HFFc6 (cell line): ENCODE data around the gene CDK12. TPM values are rescaled to one million over a fixed set of nuclear protein-coding genes. Genes with fewer than 3 reads are reported as not detected.
"Not testable (repeated sequence)": the region's sequence is repeated elsewhere in the genome, so short reads cannot be mapped to it uniquely, and the experiment has no call there.

Experiments
- DNase-seq: peaks from one replicate; pipeline ENCODE4 v3.0.0-alpha.2; 2018
- H3K27ac Mint-ChIP-seq: 2 replicates; pipeline ENCODE4 v1.8.0; 2020; ENCODE audit warnings: mild to moderate bottlenecking, mixed read lengths
- H3K27me3 Mint-ChIP-seq: 2 replicates; pipeline ENCODE4 v1.8.0; 2021; ENCODE audit warnings: mild to moderate bottlenecking, moderate library complexity, mixed read lengths; ENCODE audit not compliant: insufficient read depth
- H3K36me3 Mint-ChIP-seq: 2 replicates; pipeline ENCODE4 v1.8.0; 2021; ENCODE audit warnings: low read depth, mixed read lengths
- H3K4me1 Mint-ChIP-seq: 2 replicates; pipeline ENCODE4 v1.8.0; 2020; ENCODE audit warnings: low read depth, mixed read lengths
- H3K4me3 Mint-ChIP-seq: 2 replicates; pipeline ENCODE4 v1.8.0; 2020; ENCODE audit warnings: mild to moderate bottlenecking, moderate library complexity, mixed read lengths
- H3K9me3 Mint-ChIP-seq: 2 replicates; pipeline ENCODE4 v1.8.0; 2020; ENCODE audit warnings: mild to moderate bottlenecking, mixed read lengths
- CTCF ChIP-seq: fragments of 200-600 bp; sonication (generic); IDR thresholded peaks from 2 replicates; pipeline ENCODE4 v1.5.0; 2021; ENCODE audit warnings: antibody characterized with exemption, mild to moderate bottlenecking
- total RNA-seq, 6 experiments: library from RNA; stranded (reverse); fragmentation: NEBNext Ultra II Directional; extraction: Animal tissue kit (Norgen Biotek cat#: 25700); gene quantifications; 2 replicates in 1 of 6; 3 replicates in 5 of 6; pipeline ENCODE4 v1.2.3, GENCODE V29; 2021

The CDK12 gene
- total RNA-seq, 6 experiments from 2014 or later: 42.2 to 48.5 (median 44.1) TPM

- TF ChIP-seq CTCF: no peak
- Mint-ChIP-seq H3K27me3 (peaks cover 4% of the 10 kb centered on the region), H3K27ac (no peak overlapping the region), H3K4me3 (no peak overlapping the region), H3K4me1 (peaks cover 18% of the 10 kb centered on the region), H3K9me3 (no peaks in the 10 kb centered on the region), H3K36me3 (no peaks in the 10 kb centered on the region)
- no peak for DNase-seq
Observed at GRCh38 chr17:39540611-39541010, 79.3 kb downstream of the CDK12 start.

- Mint-ChIP-seq H3K36me3 (no peaks in the 10 kb centered on the region), H3K27me3 (peaks cover 4% of the 10 kb centered on the region), H3K27ac (no peak overlapping the region), H3K4me1 (peaks cover 18% of the 10 kb centered on the region), H3K4me3 (no peak overlapping the region), H3K9me3 (no peaks in the 10 kb centered on the region)
- DNase-seq: no peak
- TF ChIP-seq CTCF: no peak
Observed at GRCh38 chr17:39541652-39542051, 80.4 kb downstream of the CDK12 start.

DNA sequence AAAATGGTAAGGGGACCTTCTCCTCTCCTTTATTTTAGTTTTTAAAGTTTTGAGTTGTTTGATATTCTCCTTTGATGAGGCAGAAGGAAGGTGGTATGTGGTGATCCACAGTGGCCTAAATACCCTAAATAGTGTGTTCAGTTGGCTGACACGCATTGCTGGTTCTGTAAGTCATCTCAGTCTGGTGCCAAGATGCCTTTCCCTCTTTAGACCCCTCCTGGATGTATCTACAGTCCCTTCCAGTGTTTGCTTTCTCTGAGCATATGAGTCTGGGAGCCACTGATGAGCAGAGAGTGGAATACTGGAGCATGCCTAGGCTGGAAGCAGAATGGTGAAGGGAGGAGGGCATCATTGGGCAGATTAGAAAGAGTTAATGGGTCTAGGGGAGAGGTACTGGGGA, 81.9 kb downstream of the CDK12 start:
- Mint-ChIP-seq H3K36me3 (no peaks in the 10 kb centered on the region; the same call in 1 of the 2 replicates), H3K4me3 (no peak overlapping the region), H3K27ac (no peak overlapping the region)

GRCh38 chr17:39543664-39544063, 82.4 kb downstream of the CDK12 start:
- Mint-ChIP-seq H3K4me3 (no peak overlapping the region), H3K36me3 (no peaks in the 10 kb centered on the region; the same call in 1 of the 2 replicates), H3K9me3 (no peaks in the 10 kb centered on the region), H3K4me1 (peaks cover 10% of the 10 kb centered on the region), H3K27ac (no peak overlapping the region), H3K27me3 (peaks cover 2% of the 10 kb centered on the region; the same call in 1 of the 2 replicates)
- DNase-seq: no peak
- no peak for TF ChIP-seq CTCF

More for the DNA sequence above, 81.9 kb downstream of the CDK12 start:
- TF ChIP-seq CTCF: no peak
- no peak for DNase-seq
- H3K9me3 Mint-ChIP-seq: no peaks in the 10 kb centered on the region
- peaks cover 14% of the 10 kb centered on the region for H3K4me1 Mint-ChIP-seq
- H3K27me3 Mint-ChIP-seq: peaks cover 2% of the 10 kb centered on the region; the same call in 1 of the 2 replicates

DNA sequence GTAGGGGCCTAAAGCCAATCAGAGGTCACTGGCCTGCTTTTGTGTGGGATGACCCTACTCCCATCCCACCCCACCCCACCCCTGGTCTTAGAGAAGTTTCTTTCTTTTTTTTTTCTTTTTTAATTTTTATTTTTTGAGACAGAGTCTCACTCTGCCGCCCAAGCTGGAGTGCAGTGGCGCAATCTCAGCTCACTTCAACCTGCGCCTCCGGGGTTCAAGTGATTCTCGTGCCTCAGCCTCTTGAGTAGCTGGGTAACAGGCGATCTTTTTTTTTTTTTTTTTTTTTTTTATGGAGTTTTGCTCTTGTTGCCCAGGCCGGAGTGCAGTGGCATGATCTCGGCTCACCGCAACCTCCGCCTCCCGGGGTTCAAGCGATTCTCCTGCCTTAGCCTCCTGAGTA, 83.1 kb downstream of the CDK12 start:
- not testable (repeated sequence) for H3K36me3 Mint-ChIP-seq, H3K9me3 Mint-ChIP-seq, H3K4me3 Mint-ChIP-seq, H3K27ac Mint-ChIP-seq, DNase-seq, H3K4me1 Mint-ChIP-seq, H3K27me3 Mint-ChIP-seq

GRCh38 chr17:39547713-39548478, 86.6 kb downstream of the CDK12 start:
- DNase-seq: peak; percentile 22
- Mint-ChIP-seq H3K27ac (no peak overlapping the region), H3K27me3 (0 out of 2 replicates have a peak, but pooled peaks cover 2% of the 10 kb centered on the region), H3K4me1 (peaks cover 15% of the 10 kb centered on the region), H3K9me3 (no peaks in the 10 kb centered on the region), H3K36me3 (peaks cover 10% of the 10 kb centered on the region; the same call in 1 of the 2 replicates), H3K4me3 (no peak overlapping the region)
- peak; percentile 98 for TF ChIP-seq CTCF
